HEK293 (cell line): ENCODE data around the gene RIMKLB.

Experiments used
- CTCF ChIP-seq: fragments of 450-650 bp; formaldehyde crosslinking; IDR thresholded peaks from 2 replicates; pipeline ENCODE4 v1.5.1; 2016; ENCODE audit warnings: missing biosample characterization, missing genetic modification characterization
- KLF1 ChIP-seq: fragments of 450-650 bp; formaldehyde crosslinking; IDR thresholded peaks from 2 replicates; pipeline ENCODE4 v1.5.1; 2016; ENCODE audit warnings: missing biosample characterization, missing genetic modification characterization
- ZBTB8A ChIP-seq: fragments of 450-650 bp; formaldehyde crosslinking; IDR thresholded peaks from 2 replicates; pipeline ENCODE4 v1.5.1; 2016; ENCODE audit warnings: missing biosample characterization, missing genetic modification characterization
- ZFHX2 ChIP-seq: fragments of 450-650 bp; formaldehyde crosslinking; conservative IDR thresholded peaks from 2 replicates; pipeline ENCODE4 v1.5.1; 2016; ENCODE audit warnings: missing biosample characterization, missing genetic modification characterization
- ZNF10 ChIP-seq: fragments of 450-650 bp; formaldehyde crosslinking; IDR thresholded peaks from 2 replicates; pipeline ENCODE4 v1.5.1; 2017; ENCODE audit warnings: missing biosample characterization, missing genetic modification characterization
- ZNF121 ChIP-seq: fragments of 450-650 bp; formaldehyde crosslinking; IDR thresholded peaks from 2 replicates; pipeline ENCODE4 v1.5.1; 2016; ENCODE audit warnings: missing biosample characterization, missing genetic modification characterization
- ZNF274 ChIP-seq, 2 experiments: fragments of 200-500 bp in 1 of 2; fragments of 450-650 bp in 1 of 2; sonication (Bioruptor generic) in 1 of 2; formaldehyde crosslinking in 1 of 2; IDR thresholded peaks; 2 replicates each; pipeline versions ENCODE4 v1.5.1 to v1.6.1; 2014 to 2016; ENCODE audit warnings: borderline replicate concordance in 1 of 2, inconsistent platforms in 1 of 2, low read length in 1 of 2, missing biosample characterization in 1 of 2, missing genetic modification characterization in 1 of 2
- ZNF558 ChIP-seq: fragments of 450-650 bp; formaldehyde crosslinking; IDR thresholded peaks from 2 replicates; pipeline ENCODE4 v1.5.1; 2016; ENCODE audit warnings: missing biosample characterization, missing genetic modification characterization
- ZNF692 ChIP-seq: fragments of 450-650 bp; formaldehyde crosslinking; IDR thresholded peaks from 2 replicates; pipeline ENCODE4 v1.5.1; 2016; ENCODE audit warnings: missing biosample characterization, missing genetic modification characterization
- ZNF704 ChIP-seq: fragments of 450-650 bp; formaldehyde crosslinking; IDR thresholded peaks from 2 replicates; pipeline ENCODE4 v1.5.1; 2016; ENCODE audit warnings: missing biosample characterization, missing genetic modification characterization
- ZNF792 ChIP-seq: fragments of 450-650 bp; formaldehyde crosslinking; IDR thresholded peaks from 2 replicates; pipeline ENCODE4 v1.5.1; 2016; ENCODE audit warnings: missing biosample characterization, missing genetic modification characterization
- ZSCAN4 ChIP-seq: fragments of 450-650 bp; formaldehyde crosslinking; IDR thresholded peaks from 2 replicates; pipeline ENCODE4 v1.5.1; 2017; ENCODE audit warnings: missing biosample characterization, missing genetic modification characterization

GRCh38 chr12:8781381-8782127 lies 83.8 kb downstream of the RIMKLB start:
- TF ChIP-seq ZNF792 (tag by site-specific recombination) (no peak), ZNF704 (tag by site-specific recombination) (no peak), CTCF (tag by site-specific recombination) (no peak), KLF1 (tag by site-specific recombination) (no peak), ZSCAN4 (no peak), ZFHX2 (no peak), ZNF274 (IDR thresholded peaks at IDR 0.05; ENCODE audit: low read length) (no peak), ZNF274 (tag by site-specific recombination; IDR thresholded peaks at IDR 0.05; ENCODE audit: borderline replicate concordance) (no peak), ZNF558 (no peak), ZNF121 (tag by site-specific recombination) (no peak), ZNF10 (tag by site-specific recombination) (no peak), ZBTB8A (tag by site-specific recombination) (no peak), ZNF692 (tag by site-specific recombination) (no peak)
